ENCODE data around the gene MTX3.

Gene MTX3

DNA sequence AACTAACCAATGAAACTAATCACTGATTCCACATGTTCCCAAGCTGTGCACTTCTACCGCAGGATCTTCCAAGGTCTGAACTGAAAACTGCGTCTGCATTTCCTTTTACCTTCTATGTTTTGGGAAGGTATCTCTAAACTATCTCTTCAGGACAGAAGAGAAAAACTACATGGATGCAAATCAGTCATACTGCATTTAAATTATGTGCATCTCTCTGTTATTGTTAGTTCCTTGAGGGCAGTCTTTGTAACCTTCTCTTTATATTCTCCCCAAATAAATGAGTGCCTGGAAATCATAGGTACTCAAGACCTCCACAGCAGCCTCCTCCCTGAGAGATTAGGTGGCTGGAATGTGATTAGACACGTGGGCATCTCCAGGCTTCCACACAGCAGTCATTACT, 17.1 kb downstream of the MTX3 start:
- no peak overlapping the region for H3K27ac Mint-ChIP-seq
- no peaks in the 10 kb centered on the region for H3K4me1 Mint-ChIP-seq (ENCODE audit: low read depth in 2 of 2)
- no peak overlapping the region for H3K4me3 Mint-ChIP-seq
- no peaks in the 10 kb centered on the region for H3K27me3 Mint-ChIP-seq
- no peaks in the 10 kb centered on the region for H3K9me3 Mint-ChIP-seq
- DNase-seq = no peak
- peaks cover 27% of the 10 kb centered on the region for H3K36me3 Mint-ChIP-seq (ENCODE audit: insufficient read depth)
- no peak for ATAC-seq (replicated peaks)

DNA sequence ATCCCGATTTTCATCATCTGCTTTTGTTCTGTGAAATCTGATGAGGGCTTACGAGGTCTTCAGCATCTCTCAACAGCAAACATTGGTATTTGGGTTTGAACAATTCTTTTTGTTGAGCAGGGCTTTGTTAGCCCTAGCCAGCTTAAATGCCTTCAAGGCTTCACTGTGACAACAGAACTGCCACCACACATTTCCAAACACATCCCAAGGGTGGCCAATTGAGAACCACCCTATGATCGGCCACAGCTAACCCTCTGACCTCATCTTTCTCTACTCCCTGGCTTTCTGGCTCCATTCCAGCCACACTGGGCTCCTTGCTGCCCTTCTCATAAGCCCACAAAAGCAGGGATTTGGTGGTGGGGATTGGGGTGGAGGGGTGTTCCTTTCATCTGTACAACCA, 17.6 kb downstream of the MTX3 start:
- Mint-ChIP-seq H3K9me3 (no peaks in the 10 kb centered on the region), H3K27ac (no peak overlapping the region), H3K27me3 (no peaks in the 10 kb centered on the region), H3K4me1 (ENCODE audit: low read depth in 2 of 2) (no peaks in the 10 kb centered on the region), H3K4me3 (no peak overlapping the region), H3K36me3 (ENCODE audit: insufficient read depth) (peaks cover 22% of the 10 kb centered on the region)
- ATAC-seq (replicated peaks) (no peak), DNase-seq (no peak)

DNA sequence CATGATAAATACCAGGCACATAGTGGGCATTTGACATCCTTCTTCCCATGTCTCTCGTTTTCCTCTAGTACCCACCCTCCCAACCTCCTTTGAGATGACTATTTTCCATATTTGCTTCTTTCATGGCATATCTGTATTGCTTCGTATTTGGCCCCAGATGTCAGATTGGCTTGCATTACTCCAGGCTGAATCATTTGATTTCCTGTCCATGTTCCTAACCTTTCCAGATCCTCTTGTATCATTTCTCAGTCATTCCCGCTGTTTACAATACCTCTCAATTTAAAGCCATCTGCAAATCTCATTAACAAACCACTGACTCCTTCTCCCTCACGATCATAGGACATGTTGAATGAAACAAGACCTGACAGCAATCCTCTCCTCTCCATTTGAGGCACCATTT, 19.9 kb downstream of the MTX3 start:
- Mint-ChIP-seq H3K36me3 (ENCODE audit: insufficient read depth) (peaks cover 3% of the 10 kb centered on the region), H3K4me3 (no peak overlapping the region), H3K4me1 (ENCODE audit: low read depth in 2 of 2) (no peaks in the 10 kb centered on the region), H3K27me3 (peaks cover 0 to 15% of the 10 kb centered on the region in 2 donors), H3K27ac (no peak overlapping the region), H3K9me3 (no peaks in the 10 kb centered on the region)
- no peak for DNase-seq
- ATAC-seq (replicated peaks) = no peak

DNA sequence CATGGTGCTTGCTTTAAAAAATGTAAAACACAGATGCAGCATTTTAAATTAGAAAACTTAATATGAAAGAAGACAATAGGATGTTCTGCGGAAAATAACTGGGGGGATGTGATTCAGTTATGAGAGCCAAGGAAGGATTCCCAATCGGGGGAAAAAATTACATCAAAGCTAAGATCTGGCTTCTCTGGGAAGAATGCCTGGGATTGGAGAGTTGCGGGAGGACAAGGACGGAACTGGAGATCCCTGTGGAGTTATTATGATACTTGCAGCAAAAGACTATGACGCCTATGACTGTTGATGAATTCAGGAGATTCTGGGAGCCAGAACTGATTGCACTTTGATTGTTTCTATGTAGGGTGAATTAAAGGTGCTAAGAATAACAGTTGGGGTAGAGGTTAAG, 24.6 kb downstream of the MTX3 start:
- Mint-ChIP-seq H3K9me3 (no peaks in the 10 kb centered on the region), H3K4me1 (ENCODE audit: low read depth in 2 of 2) (no peaks in the 10 kb centered on the region), H3K27me3 (peaks cover 5 to 15% of the 10 kb centered on the region in 2 donors), H3K27ac (no peak overlapping the region), H3K36me3 (ENCODE audit: insufficient read depth) (no peaks in the 10 kb centered on the region), H3K4me3 (no peak overlapping the region)
- no peak for ATAC-seq (replicated peaks)
- DNase-seq = no peak

DNA sequence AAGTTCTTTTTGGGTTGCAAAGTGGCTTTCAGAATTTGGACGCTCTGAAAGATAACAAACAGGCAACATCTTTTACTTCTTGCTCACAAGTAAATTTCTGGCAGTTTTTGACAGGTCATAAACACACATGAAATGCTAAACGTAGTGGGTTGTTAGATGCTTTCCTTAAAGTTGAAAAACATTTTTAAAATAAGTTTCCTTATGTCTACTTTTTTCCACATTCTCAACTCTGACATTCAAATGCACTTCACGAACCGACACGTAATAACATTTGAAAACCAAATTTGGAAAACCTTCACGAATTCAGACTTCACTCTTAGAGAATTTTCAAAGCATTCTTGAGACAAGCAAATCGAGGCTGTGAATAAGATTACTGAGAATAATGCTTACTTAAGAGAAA, 26.9 kb downstream of the MTX3 start:
- Mint-ChIP-seq H3K4me1 (ENCODE audit: low read depth in 2 of 2) (no peaks in the 10 kb centered on the region), H3K27me3 (peaks cover 5 to 15% of the 10 kb centered on the region in 2 donors), H3K36me3 (ENCODE audit: insufficient read depth) (no peaks in the 10 kb centered on the region), H3K9me3 (no peaks in the 10 kb centered on the region), H3K27ac (no peak overlapping the region), H3K4me3 (no peak overlapping the region)
- ATAC-seq (replicated peaks) = no peak
- DNase-seq = no peak

DNA sequence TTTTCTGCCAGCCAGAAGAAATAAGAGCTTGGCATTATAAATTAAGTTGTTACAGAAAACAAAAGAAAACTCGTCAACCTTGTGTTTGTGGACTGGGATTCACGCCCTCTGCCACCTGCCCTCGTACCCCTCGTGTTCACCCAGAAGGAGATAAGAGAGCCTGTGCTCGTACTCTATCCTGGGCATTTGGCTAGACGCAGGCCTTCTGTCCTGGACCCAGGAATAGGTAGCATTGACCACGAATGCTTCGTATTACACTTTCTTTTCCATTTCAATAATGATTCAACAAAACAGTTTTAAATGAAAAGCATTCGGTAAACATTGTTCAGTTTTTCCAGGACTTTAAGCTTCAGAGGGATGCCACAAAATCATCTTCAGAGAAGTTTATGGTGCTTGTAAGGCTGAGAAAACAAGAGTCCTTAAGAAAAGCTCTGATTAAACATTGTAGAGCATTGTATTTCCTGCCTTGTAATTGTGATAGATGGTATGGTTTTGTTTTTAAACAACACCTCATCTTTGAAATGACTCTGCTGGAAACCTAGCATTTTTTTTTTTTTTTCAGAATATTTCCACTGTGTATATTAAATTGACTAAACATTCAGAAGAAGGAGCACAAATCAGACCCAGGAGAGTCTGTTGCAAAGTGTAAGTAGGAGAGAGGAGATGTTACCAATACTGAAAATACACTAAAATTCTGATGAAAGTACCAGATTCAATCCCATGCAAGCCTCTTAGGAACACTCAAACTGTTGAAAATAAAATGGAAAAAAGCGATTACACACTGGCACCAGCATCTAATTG, 27.6 kb downstream of the MTX3 start:
- ATAC-seq (replicated peaks) (no peak), DNase-seq (no peak)
- H3K4me3 Mint-ChIP-seq = no peak overlapping the region
- H3K4me1 Mint-ChIP-seq (ENCODE audit: low read depth in 2 of 2) = no peaks in the 10 kb centered on the region
- no peaks in the 10 kb centered on the region for H3K36me3 Mint-ChIP-seq (ENCODE audit: insufficient read depth)
- no peaks in the 10 kb centered on the region for H3K9me3 Mint-ChIP-seq
- no peak overlapping the region for H3K27ac Mint-ChIP-seq
- peaks cover 5 to 15% of the 10 kb centered on the region in 2 donors for H3K27me3 Mint-ChIP-seq

DNA sequence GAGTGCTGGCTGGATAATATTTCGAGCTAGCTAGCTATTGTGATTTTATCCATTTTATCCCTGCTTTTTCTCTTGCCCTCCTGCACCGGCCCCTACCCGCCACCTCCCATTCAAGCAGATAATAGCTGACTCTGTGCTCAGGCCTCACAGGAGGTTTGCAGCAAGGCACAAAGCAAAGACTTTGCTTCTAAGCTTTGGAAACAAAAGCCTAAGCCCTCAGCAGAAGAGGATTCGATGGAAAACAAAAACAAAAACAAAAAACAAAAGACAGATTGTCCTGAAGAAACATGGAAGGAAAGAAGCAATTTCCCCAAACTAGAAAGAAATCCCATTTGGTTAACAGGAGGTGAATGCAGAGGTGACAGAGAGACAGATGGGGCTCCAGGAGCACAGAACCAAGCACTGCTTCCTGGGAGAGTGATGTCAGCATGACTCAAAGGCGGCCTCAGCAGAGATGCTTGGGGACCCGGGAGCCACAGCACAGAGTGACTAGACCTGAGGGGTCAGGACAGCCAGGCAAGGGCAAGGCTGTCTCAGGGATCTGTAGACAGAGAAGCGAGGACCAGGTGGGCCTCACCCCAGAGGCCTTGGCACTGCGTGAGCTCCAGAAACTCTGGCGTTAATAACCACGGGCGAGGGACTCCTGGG, 28.4 kb downstream of the MTX3 start:
- ATAC-seq (replicated peaks) (no peak), DNase-seq (no peak)
- Mint-ChIP-seq H3K36me3 (ENCODE audit: insufficient read depth) (no peaks in the 10 kb centered on the region), H3K27me3 (peaks cover 5 to 15% of the 10 kb centered on the region in 2 donors), H3K4me1 (ENCODE audit: low read depth in 2 of 2) (no peaks in the 10 kb centered on the region), H3K9me3 (no peaks in the 10 kb centered on the region), H3K27ac (no peak overlapping the region), H3K4me3 (no peak overlapping the region)

DNA sequence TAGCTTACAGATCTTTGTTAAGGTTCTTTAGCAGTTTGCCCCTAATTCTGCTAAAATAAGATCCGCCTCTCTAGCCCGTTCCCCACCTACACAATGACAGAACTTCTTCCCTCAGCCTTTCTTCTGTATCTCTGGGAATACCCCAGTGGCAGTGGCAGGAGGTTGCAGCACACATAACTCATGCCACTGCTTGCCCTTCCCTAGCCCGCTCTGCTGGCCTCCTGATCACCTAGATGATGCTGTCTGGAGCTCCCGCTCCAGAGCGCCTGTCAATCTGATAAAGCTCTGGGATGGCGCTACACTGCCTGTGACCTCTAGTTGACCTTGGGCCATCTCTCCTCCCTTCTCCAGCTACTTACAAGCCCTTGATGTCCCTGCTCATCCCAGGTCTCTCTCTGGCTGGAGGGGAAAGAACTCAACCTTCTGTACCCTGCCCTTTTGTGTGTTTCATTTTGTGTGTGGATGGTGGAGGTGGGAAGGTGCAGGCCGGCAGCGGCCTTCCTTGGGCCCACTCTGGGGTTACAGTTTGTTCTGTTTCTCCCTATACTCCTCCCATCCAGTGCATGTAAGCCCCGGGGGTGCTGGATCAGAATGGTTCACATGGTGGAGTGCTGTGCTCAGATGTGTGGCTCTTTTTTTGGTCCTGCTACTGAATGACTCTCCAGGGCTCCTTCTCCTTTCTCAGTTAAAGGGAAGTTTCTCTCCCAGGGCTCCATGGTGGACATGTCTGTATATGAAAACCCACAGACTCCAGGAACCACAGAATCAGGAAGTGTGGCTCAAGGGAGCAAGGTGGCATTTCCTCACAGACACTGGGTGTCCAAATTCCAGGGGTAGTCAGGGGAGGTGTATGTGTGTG, 29.1 kb downstream of the MTX3 start:
- ATAC-seq (replicated peaks) (no peak), DNase-seq (no peak)
- H3K4me1 Mint-ChIP-seq (ENCODE audit: low read depth in 2 of 2) = no peaks in the 10 kb centered on the region
- H3K27ac Mint-ChIP-seq = no peak overlapping the region
- H3K27me3 Mint-ChIP-seq = peaks cover 5 to 9% of the 10 kb centered on the region in 2 donors
- H3K36me3 Mint-ChIP-seq (ENCODE audit: insufficient read depth) = no peaks in the 10 kb centered on the region
- H3K9me3 Mint-ChIP-seq = no peaks in the 10 kb centered on the region
- no peak overlapping the region for H3K4me3 Mint-ChIP-seq

DNA sequence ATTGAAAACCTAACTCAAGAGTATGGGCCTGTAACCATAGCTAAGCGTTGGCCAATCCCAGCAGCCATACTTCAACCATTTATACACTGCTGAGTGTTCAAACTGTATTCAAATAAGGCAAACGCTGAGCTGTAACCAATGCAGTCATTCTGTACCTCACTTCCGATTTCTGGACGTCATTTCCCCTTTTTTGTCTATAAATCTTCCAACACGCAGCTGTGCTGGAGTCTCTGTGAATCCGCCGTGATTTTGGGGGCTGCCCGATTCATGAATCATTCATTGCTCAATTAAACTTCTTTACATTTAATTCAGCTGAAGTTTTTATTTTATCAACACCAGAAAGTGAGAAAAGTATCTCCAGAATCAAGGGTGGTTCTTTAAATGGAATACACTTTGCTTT, 31.7 kb downstream of the MTX3 start:
- ATAC-seq (replicated peaks) = no peak

DNA sequence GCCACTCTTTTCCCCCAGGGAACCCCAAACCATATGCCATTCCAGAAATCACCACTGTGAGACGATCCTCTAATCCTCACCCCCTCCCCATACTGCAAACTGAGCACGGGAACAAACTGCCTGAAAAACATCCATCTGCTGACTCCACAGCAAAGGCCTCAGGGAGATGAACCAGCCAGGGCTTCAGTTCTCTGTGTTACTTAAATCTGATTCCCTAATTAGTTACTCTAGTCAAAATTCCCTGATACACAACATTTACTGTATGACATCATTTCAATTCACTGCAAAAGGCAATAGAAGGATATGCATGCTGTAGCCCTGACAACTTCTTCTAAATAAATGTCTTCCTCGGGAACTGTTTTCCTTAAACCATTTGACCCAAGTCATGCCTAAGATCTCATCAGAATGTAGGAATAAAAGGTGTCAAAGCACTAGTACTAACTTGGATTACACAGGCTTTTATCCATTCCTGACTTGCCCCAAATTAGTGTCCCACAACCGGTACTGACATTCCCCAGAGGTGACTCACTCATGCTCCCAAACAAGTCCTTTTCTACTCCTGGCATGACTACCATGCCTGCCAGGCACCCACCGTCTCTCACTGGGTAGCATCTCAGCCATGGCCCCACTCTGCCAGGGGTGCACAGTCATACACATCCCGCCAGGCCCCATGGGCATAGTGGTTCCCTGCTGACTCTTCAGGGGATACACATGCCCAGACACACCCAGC, 35.0 kb downstream of the MTX3 start:
- Mint-ChIP-seq H3K36me3 (ENCODE audit: insufficient read depth) (peaks cover 4% of the 10 kb centered on the region), H3K27me3 (peaks cover 17 to 26% of the 10 kb centered on the region in 2 donors), H3K27ac (no peak overlapping the region), H3K4me1 (ENCODE audit: low read depth in 2 of 2) (no peaks in the 10 kb centered on the region), H3K9me3 (no peaks in the 10 kb centered on the region), H3K4me3 (no peak overlapping the region)
- no peak for ATAC-seq (replicated peaks)
- DNase-seq = no peak

More for the DNA sequence above, 31.7 kb downstream of the MTX3 start:
- Mint-ChIP-seq H3K27ac (no peak overlapping the region), H3K4me3 (no peak overlapping the region), H3K27me3 (peaks cover 13 to 22% of the 10 kb centered on the region in 2 donors), H3K9me3 (no peaks in the 10 kb centered on the region), H3K4me1 (ENCODE audit: low read depth in 2 of 2) (no peaks in the 10 kb centered on the region), H3K36me3 (ENCODE audit: insufficient read depth) (no peaks in the 10 kb centered on the region)
- no peak for DNase-seq

DNA sequence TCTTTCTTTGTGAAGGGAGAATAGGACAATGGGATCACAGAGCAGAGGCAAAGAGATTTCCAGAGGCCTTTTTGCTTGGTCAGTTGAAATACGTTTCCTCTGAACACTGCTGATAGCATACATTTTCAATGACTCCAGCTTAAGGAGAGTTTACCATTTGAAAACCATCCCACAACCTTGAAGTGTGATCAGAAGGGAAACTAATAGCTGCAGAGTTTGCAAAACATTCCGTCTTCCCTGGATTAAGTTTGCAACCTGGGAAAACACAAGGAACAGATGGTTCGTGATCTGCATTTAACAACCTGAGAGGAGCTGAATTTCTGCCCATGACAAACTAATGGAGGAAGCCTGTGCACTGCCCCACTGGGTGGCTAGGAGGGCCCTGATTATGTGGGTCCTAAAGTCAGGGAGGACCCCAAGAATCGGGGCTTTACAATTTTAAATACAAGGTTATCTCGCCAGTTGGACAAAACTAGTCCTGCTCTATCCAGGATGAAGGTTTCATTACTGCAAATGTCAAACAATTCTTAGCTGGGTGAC, 35.6 kb downstream of the MTX3 start:
- DNase-seq (no peak), ATAC-seq (replicated peaks) (no peak)
- peaks cover 17 to 26% of the 10 kb centered on the region in 2 donors for H3K27me3 Mint-ChIP-seq
- no peak overlapping the region for H3K27ac Mint-ChIP-seq
- no peak overlapping the region for H3K4me3 Mint-ChIP-seq
- no peaks in the 10 kb centered on the region for H3K4me1 Mint-ChIP-seq (ENCODE audit: low read depth in 2 of 2)
- H3K9me3 Mint-ChIP-seq = no peaks in the 10 kb centered on the region
- peaks cover 4% of the 10 kb centered on the region for H3K36me3 Mint-ChIP-seq (ENCODE audit: insufficient read depth)

DNA sequence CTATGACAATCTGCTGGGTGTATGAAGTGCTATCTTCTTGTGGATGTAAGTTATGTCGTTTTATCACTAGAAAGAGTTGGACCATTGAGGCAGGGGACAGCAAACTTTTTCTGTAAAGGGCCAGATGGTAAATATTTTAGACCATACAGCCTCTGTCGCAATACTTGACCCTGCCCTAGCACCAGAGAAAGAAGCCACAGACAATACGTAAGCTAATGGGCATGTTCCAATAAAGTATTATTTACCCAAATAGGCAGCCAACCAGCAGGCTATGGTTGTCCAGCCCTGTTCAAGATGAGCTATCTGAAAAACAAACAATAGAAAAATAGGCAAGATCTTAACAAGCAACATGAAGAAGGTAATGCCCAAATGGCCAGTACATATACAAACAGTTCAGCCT, 36.4 kb downstream of the MTX3 start:
- H3K9me3 Mint-ChIP-seq = no peaks in the 10 kb centered on the region
- H3K4me1 Mint-ChIP-seq (ENCODE audit: low read depth in 2 of 2) = no peaks in the 10 kb centered on the region
- H3K27me3 Mint-ChIP-seq = peaks cover 17 to 26% of the 10 kb centered on the region in 2 donors
- H3K36me3 Mint-ChIP-seq (ENCODE audit: insufficient read depth) = peaks cover 4% of the 10 kb centered on the region
- ATAC-seq (replicated peaks) (no peak), DNase-seq (no peak)
- no peak overlapping the region for H3K27ac Mint-ChIP-seq
- H3K4me3 Mint-ChIP-seq = no peak overlapping the region

DNA sequence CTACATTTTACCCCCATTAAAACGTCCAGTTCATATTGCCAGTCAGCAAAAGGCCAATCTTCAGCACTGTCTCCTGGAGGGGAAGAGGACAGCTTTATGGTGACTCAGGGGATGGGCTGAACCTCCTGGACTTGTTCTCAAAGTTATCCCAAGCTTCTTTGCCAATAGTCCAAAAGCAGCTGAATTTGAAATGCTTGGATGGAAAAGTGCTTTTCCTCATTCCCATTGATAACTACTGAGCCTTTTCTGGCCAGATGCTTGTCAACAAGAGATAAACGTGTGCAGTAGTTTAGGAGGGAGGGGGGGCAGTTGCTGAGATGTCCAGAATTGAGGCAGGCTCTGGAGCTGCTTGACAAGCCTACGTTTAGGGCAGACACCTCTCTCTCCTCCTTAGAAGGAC, 43.5 kb downstream of the MTX3 start:
- H3K36me3 Mint-ChIP-seq (ENCODE audit: insufficient read depth) = peaks cover 4% of the 10 kb centered on the region
- no peak for ATAC-seq (replicated peaks)
- no peak overlapping the region for H3K4me3 Mint-ChIP-seq
- peaks cover 0 to 28% of the 10 kb centered on the region in 2 donors for H3K27me3 Mint-ChIP-seq
- H3K27ac Mint-ChIP-seq = no peak overlapping the region
- no peaks in the 10 kb centered on the region for H3K9me3 Mint-ChIP-seq
- no peaks in the 10 kb centered on the region for H3K4me1 Mint-ChIP-seq (ENCODE audit: low read depth in 2 of 2)
- DNase-seq = no peak

All from effector memory CD8-positive, alpha-beta T cell (primary cell).